ENCODE measurements around the gene ELAVL3. TPM values are rescaled to one million over a fixed set of nuclear protein-coding genes. Genes with fewer than 3 reads are reported as not detected.

The ELAVL3 gene
- total RNA-seq, 1 experiment from 2014 or later, result 1.4 TPM

- TF ChIP-seq ATF2 (CRISPR knock-in tag; IDR thresholded peaks at IDR 0.05; ENCODE audit: borderline replicate concordance, low read depth) (no peak), ZNF396 (CRISPR knock-in tag; IDR thresholded peaks at IDR 0.05; ENCODE audit: borderline replicate concordance) (no peak), AR (CRISPR knock-in tag; IDR thresholded peaks at IDR 0.05) (no peak), SP1 (CRISPR knock-in tag; conservative IDR thresholded peaks at IDR 0.05) (no peak)
These were observed 22.5 kb downstream of the ELAVL3 start (continued) for GRCh38 chr19:11458236-11458900.

- ChIA-PET CTCF (interaction anchor here (0.7 to 2.4 kb wide), 4 partner anchors 22 to 75 kb away, joined by 3 to 7 read pairs (median 3); partner anchors contain the start of genes ELAVL3, ODAD3 and PRKCSH), POLR2A (interaction anchor here (0.8 kb wide), 1 partner anchor 22 kb away, joined by 3 read pairs; no protein-coding TSS in a partner anchor)
- Mint-ChIP-seq H3K27ac (no peak overlapping the region), H3K9me3 (no peaks in the 10 kb centered on the region), H3K36me3 (no peaks in the 10 kb centered on the region), H3K4me3 (no peak overlapping the region), H3K27me3 (ENCODE audit: low read depth) (no peaks in the 10 kb centered on the region), H3K4me1 (peaks cover 13% of the 10 kb centered on the region)
- no peak for DNase-seq (ENCODE audit: low spot score)
- no peak for ATAC-seq
- TF ChIP-seq RORB (CRISPR knock-in tag; IDR thresholded peaks at IDR 0.05), result no peak
- TF ChIP-seq MYBL2 (CRISPR knock-in tag; IDR thresholded peaks at IDR 0.05), result no peak
- TF ChIP-seq CREB1 (CRISPR knock-in tag; IDR thresholded peaks at IDR 0.05), result no peak
- no peak for TF ChIP-seq PRDM15 (CRISPR knock-in tag; IDR thresholded peaks at IDR 0.05)
- no peak for TF ChIP-seq NFATC4 (CRISPR knock-in tag; IDR thresholded peaks at IDR 0.05)
- no peak for TF ChIP-seq ZNF263 (CRISPR knock-in tag; IDR thresholded peaks at IDR 0.05; ENCODE audit: low read depth)
- no peak for TF ChIP-seq GABPB1 (CRISPR knock-in tag; IDR thresholded peaks at IDR 0.05)
- TF ChIP-seq STAT6 (CRISPR knock-in tag; conservative IDR thresholded peaks at IDR 0.05; ENCODE audit: low read depth), result no peak
- TF ChIP-seq ZNF671 (CRISPR knock-in tag; IDR thresholded peaks at IDR 0.05), result no peak
- no peak for TF ChIP-seq ZNF396 (CRISPR knock-in tag; IDR thresholded peaks at IDR 0.05; ENCODE audit: borderline replicate concordance)
- TF ChIP-seq MAX (CRISPR knock-in tag; IDR thresholded peaks at IDR 0.05), result no peak
- TF ChIP-seq TP53 (CRISPR knock-in tag; IDR thresholded peaks at IDR 0.05), result no peak
- TF ChIP-seq USF1 (CRISPR knock-in tag; IDR thresholded peaks at IDR 0.05), result no peak
These were observed 23.0 kb downstream of the ELAVL3 start for GRCh38 chr19:11457831-11458230.

All from WTC11 (cell line).